Caco-2 (cell line): ENCODE measurements around the gene ABLIM2. TPM values are rescaled to one million over a fixed set of nuclear protein-coding genes. Genes with fewer than 3 reads are reported as not detected.

Experiments
- BruUV-seq: library from RNA; stranded (reverse); fragments of 400-500 nt; replicated peaks from 2 replicates; lab custom pipeline; 2021; lab: Mats Ljungman, UMichigan
- CTCF ChIA-PET: fragments of 300-600 bp; sonication (Branson Sonifier 250); formaldehyde crosslinking; loops from one replicate; lab custom pipeline; 2022; ENCODE audit warnings: antibody characterized with exemption; lab: Charles Lee
- POLR2A ChIA-PET: fragments of 300-600 bp; sonication (Branson Sonifier 250); formaldehyde crosslinking; loops from one replicate; lab custom pipeline; 2022; ENCODE audit warnings: antibody characterized with exemption; lab: Charles Lee
- DNase-seq, 2 experiments: peaks; one replicate each; pipeline versions ENCODE4 v3.0.0 to v3.0.0-alpha.2; 2020 to 2022
- H3K27me3 ChIP-seq: replicated peaks from 2 replicates; pipeline ENCODE4 v1.6.0; 2011; ENCODE audit warnings: low read length; ENCODE audit not compliant: control insufficient read depth, insufficient read depth
- H3K36me3 ChIP-seq: 2 replicates; pipeline ENCODE4 v1.5.1; 2011; ENCODE audit warnings: low read length; ENCODE audit not compliant: control insufficient read depth, insufficient read depth
- H3K4me1 ChIP-seq: fragments of 250-450 bp; sonication (Bioruptor Pico); 2 replicates; pipeline ENCODE4 v1.5.1; 2020; ENCODE audit warnings: mild to moderate bottlenecking
- H3K4me3 ChIP-seq: 2 replicates; pipeline ENCODE4 v1.5.1; 2011; ENCODE audit warnings: low read depth, mild to moderate bottlenecking, control low read depth, low read length
- H3K9me3 ChIP-seq: fragments of 250-450 bp; sonication (Bioruptor Pico); 2 replicates; pipeline ENCODE4 v1.5.1; 2020; ENCODE audit warnings: mild to moderate bottlenecking, moderate library complexity
- H3K27ac Mint-ChIP-seq: one replicate; pipeline ENCODE4 v1.8.0; 2022; ENCODE audit warnings: mixed read lengths; ENCODE audit not compliant: unreplicated experiment
- H3K27me3 Mint-ChIP-seq: one replicate; pipeline ENCODE4 v1.8.0; 2022; ENCODE audit warnings: mixed read lengths; ENCODE audit not compliant: insufficient read depth, unreplicated experiment
- H3K36me3 Mint-ChIP-seq: one replicate; pipeline ENCODE4 v1.8.0; 2022; ENCODE audit warnings: mild to moderate bottlenecking, mixed read lengths; ENCODE audit not compliant: insufficient read depth, unreplicated experiment
- H3K4me1 Mint-ChIP-seq: one replicate; pipeline ENCODE4 v1.8.0; 2022; ENCODE audit warnings: low read depth, mixed read lengths; ENCODE audit not compliant: unreplicated experiment
- H3K4me3 Mint-ChIP-seq: one replicate; pipeline ENCODE4 v1.8.0; 2022; ENCODE audit warnings: mild to moderate bottlenecking, moderate library complexity, mixed read lengths; ENCODE audit not compliant: unreplicated experiment
- H3K9me3 Mint-ChIP-seq: one replicate; pipeline ENCODE4 v1.8.0; 2022; ENCODE audit warnings: mixed read lengths; ENCODE audit not compliant: unreplicated experiment
- intact Hi-C: fragments of 100-400 bp; cut with micrococcal nuclease; formaldehyde crosslinking; loops from one replicate; pipeline ENCODE4 v1.10.0; 2022; ENCODE audit not compliant: unreplicated experiment
- total RNA-seq: library from RNA; stranded (reverse); gene quantifications from 2 replicates; pipeline ENCODE4 v1.2.3, GENCODE V29; 2022
- TF ChIP-seq, protein P1 (sequence below), 2 experiments: fragments of 200-600 bp in 1 of 2; IDR thresholded peaks; 1 replicate in 1 of 2; 2 replicates in 1 of 2; pipeline versions ENCODE4 v1.5.1 to v1.8.0; 2011 to 2022; ENCODE audit warnings: antibody characterized with exemption in 1 of 2, control low read depth in 1 of 2, inconsistent platforms in 1 of 2, low read depth in 1 of 2, low read length in 1 of 2, mild to moderate bottlenecking in 1 of 2, moderate library complexity in 1 of 2; ENCODE audit not compliant: insufficient read depth in 1 of 2, severe bottlenecking in 1 of 2, unreplicated experiment in 1 of 2

The ABLIM2 gene
- total RNA-seq, 1 experiment from 2014 or later: 0.23 TPM

DNA sequence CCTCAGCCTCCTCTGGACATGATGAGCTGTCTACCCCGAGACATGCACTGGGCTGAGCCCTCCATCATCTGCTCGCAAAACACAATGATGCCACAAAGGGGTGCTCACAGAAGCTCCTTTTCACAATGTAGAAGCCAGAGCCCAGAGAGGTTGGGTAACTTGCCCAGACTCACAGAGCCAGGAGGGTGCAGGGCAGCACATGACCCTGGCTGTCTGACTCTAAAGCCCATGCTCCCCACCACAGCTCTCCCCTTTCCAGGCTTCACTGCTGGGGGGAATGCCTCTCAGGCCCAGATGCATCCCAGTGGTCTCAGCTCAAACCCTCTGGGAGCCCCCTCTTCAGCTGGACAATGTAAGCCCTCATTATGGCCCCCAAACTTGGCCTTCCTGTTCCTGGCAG, 120.5 kb downstream of the ABLIM2 start:
- H3K4me3 Mint-ChIP-seq: no peak overlapping the region
- no peak overlapping the region for H3K27ac Mint-ChIP-seq
- Histone ChIP-seq H3K27me3 (no peaks in the 10 kb centered on the region), H3K4me1 (no peaks in the 10 kb centered on the region), H3K9me3 (no peaks in the 10 kb centered on the region), H3K36me3 (no peaks in the 10 kb centered on the region), H3K4me3 (no peak overlapping the region)
- no TSS peak for BruUV-seq
- CTCF ChIA-PET: no interaction called here
- peaks cover 6% of the 10 kb centered on the region for H3K27me3 Mint-ChIP-seq
- no peaks in the 10 kb centered on the region for H3K9me3 Mint-ChIP-seq
- peaks cover 5% of the 10 kb centered on the region for H3K36me3 Mint-ChIP-seq
- H3K4me1 Mint-ChIP-seq: no peaks in the 10 kb centered on the region
- DNase-seq: no peak
- POLR2A ChIA-PET: no interaction called here
- TF ChIP-seq, protein P1, sequence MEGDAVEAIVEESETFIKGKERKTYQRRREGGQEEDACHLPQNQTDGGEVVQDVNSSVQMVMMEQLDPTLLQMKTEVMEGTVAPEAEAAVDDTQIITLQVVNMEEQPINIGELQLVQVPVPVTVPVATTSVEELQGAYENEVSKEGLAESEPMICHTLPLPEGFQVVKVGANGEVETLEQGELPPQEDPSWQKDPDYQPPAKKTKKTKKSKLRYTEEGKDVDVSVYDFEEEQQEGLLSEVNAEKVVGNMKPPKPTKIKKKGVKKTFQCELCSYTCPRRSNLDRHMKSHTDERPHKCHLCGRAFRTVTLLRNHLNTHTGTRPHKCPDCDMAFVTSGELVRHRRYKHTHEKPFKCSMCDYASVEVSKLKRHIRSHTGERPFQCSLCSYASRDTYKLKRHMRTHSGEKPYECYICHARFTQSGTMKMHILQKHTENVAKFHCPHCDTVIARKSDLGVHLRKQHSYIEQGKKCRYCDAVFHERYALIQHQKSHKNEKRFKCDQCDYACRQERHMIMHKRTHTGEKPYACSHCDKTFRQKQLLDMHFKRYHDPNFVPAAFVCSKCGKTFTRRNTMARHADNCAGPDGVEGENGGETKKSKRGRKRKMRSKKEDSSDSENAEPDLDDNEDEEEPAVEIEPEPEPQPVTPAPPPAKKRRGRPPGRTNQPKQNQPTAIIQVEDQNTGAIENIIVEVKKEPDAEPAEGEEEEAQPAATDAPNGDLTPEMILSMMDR (IDR thresholded peaks at IDR 0.05; ENCODE audit: insufficient read depth in 1 of 2, low read depth in 1 of 2, low read length in 1 of 2, severe bottlenecking in 1 of 2, unreplicated experiment in 1 of 2): no peak
- intact Hi-C loops: no loop called here

DNA sequence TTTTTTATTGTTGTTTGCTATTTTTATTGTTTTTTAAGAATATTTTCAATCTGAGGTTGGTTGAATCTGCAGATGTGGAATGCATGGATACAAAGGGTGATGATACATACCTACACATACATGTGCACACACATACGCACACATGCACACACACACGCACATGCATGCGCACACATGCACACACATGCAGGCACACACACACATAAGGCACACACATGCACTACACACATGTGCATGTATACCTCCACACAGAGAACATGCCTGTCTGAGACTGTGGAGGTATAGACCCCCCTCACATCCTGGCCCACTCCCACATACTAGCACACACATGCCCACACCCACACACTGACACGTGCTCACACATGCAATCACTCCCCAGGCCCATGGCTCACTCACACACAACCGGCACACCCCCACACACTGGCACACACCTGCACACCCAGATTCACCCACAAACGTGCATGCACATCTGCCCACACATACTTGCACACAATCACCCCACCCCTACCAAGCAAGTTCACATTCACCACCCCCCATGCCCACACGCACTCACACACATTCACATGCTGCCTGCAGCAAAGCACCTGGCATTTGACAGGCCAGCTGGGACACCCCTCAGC, 121.4 kb downstream of the ABLIM2 start:
- Mint-ChIP-seq H3K4me1 (no peaks in the 10 kb centered on the region), H3K27ac (no peak overlapping the region), H3K9me3 (no peaks in the 10 kb centered on the region), H3K36me3 (peaks cover 5% of the 10 kb centered on the region), H3K4me3 (no peak overlapping the region), H3K27me3 (peaks cover 5% of the 10 kb centered on the region)
- intact Hi-C loops: no loop called here
- ChIA-PET POLR2A (no interaction called here), CTCF (no interaction called here)
- no peak overlapping the region for H3K4me3 ChIP-seq
- no peaks in the 10 kb centered on the region for H3K36me3 ChIP-seq
- no peaks in the 10 kb centered on the region for H3K9me3 ChIP-seq
- DNase-seq: no peak
- TF ChIP-seq, protein P1 (IDR thresholded peaks at IDR 0.05; ENCODE audit: insufficient read depth in 1 of 2, low read depth in 1 of 2, low read length in 1 of 2, severe bottlenecking in 1 of 2, unreplicated experiment in 1 of 2): no peak
- no peaks in the 10 kb centered on the region for H3K27me3 ChIP-seq
- no peaks in the 10 kb centered on the region for H3K4me1 ChIP-seq
- no TSS peak for BruUV-seq

DNA sequence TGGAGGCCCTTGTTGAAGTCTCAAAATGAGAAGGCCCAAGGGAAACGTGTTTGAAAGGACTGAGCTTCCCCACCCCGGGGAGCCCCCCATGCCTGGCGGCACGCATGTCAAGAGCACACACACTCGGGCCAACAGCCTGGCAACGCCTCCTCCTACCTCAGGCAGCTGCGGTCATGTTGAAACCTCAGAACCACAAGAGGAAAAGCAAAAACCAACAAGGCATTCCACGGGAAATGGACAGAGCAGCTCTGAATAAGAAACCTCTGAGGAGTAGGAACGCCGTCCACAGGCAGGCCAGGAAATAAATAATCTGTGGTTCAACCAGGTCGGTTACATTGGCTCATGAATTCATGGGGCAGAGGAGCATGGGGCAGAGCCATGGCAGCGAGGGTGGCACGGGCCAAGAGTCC, 123.2 kb downstream of the ABLIM2 start:
- H3K4me3 ChIP-seq: no peak overlapping the region
- no peaks in the 10 kb centered on the region for H3K36me3 ChIP-seq
- no peaks in the 10 kb centered on the region for H3K9me3 ChIP-seq
- intact Hi-C loops: no loop called here
- BruUV-seq: no TSS peak
- Mint-ChIP-seq H3K27ac (no peak overlapping the region), H3K4me1 (no peaks in the 10 kb centered on the region), H3K36me3 (peaks cover 5% of the 10 kb centered on the region), H3K9me3 (no peaks in the 10 kb centered on the region), H3K4me3 (no peak overlapping the region), H3K27me3 (peaks cover 5% of the 10 kb centered on the region)
- H3K27me3 ChIP-seq: no peaks in the 10 kb centered on the region
- no peak for DNase-seq
- CTCF ChIA-PET: interaction anchor here (0.6 kb wide), 1 partner anchor 50 kb away, joined by 3 read pairs; no protein-coding TSS in a partner anchor
- TF ChIP-seq, protein P1 (IDR thresholded peaks at IDR 0.05; ENCODE audit: insufficient read depth in 1 of 2, low read depth in 1 of 2, low read length in 1 of 2, severe bottlenecking in 1 of 2, unreplicated experiment in 1 of 2): no peak
- no peaks in the 10 kb centered on the region for H3K4me1 ChIP-seq
- POLR2A ChIA-PET: no interaction called here
